VCaP (cell line): Measurements from ENCODE around the gene SUSD3.

Source experiments
- H3K27ac ChIP-seq: fragments of 450-650 bp; 2 replicates; pipeline ENCODE4 v1.5.1; 2017
- TF ChIP-seq, protein P1 (sequence below): fragments of 450-650 bp; conservative IDR thresholded peaks from 2 replicates; pipeline ENCODE4 v1.5.1; 2017; ENCODE audit warnings: mild to moderate bottlenecking, moderate library complexity

SUSD3 gene

GRCh38 chr9:93061260-93061751, 2.8 kb downstream of the SUSD3 start:
- TF ChIP-seq, protein P1, sequence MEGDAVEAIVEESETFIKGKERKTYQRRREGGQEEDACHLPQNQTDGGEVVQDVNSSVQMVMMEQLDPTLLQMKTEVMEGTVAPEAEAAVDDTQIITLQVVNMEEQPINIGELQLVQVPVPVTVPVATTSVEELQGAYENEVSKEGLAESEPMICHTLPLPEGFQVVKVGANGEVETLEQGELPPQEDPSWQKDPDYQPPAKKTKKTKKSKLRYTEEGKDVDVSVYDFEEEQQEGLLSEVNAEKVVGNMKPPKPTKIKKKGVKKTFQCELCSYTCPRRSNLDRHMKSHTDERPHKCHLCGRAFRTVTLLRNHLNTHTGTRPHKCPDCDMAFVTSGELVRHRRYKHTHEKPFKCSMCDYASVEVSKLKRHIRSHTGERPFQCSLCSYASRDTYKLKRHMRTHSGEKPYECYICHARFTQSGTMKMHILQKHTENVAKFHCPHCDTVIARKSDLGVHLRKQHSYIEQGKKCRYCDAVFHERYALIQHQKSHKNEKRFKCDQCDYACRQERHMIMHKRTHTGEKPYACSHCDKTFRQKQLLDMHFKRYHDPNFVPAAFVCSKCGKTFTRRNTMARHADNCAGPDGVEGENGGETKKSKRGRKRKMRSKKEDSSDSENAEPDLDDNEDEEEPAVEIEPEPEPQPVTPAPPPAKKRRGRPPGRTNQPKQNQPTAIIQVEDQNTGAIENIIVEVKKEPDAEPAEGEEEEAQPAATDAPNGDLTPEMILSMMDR: no peak
- H3K27ac ChIP-seq: no peak overlapping the region

- H3K27ac ChIP-seq: no peak overlapping the region
- TF ChIP-seq, protein P1: no peak
Measured at GRCh38 chr9:93061791-93062763, 3.6 kb downstream of the SUSD3 start.

GRCh38 chr9:93064392-93065134, 6.1 kb downstream of the SUSD3 start:
- TF ChIP-seq, protein P1: no peak
- no peak overlapping the region for H3K27ac ChIP-seq

DNA sequence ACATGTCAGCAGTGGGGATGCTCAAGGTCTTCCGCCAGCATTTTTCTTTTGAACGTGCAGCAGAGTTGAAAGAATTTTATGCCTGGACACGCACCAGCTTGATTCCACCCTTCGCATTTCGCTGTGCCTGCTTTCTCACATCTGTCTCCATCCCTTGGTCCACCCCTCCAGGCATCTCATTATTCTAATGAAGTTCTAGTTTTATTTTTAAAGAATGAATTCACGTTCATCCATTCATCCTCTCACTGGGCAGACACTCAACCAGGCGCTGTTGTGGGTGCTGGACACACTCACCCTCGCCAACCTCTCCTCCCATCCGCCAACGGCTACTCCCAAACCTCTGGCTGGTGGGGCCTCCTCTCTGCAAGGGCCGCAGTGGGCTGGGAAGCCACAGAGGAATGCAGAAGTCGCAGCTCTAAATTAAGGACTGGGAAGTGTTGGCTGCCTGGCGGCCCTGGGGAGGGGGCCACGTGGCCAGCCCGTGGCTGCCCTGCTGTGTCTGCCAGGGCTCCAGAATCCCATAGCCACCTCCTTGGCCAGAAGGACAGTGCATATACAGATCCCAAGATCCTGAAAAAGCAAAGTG, 6.7 kb downstream of the SUSD3 start:
- H3K27ac ChIP-seq: no peak overlapping the region
- TF ChIP-seq, protein P1: no peak

- H3K27ac ChIP-seq: no peak overlapping the region
- TF ChIP-seq, protein P1: no peak
Measured at GRCh38 chr9:93066978-93067603, 8.6 kb downstream of the SUSD3 start.

DNA sequence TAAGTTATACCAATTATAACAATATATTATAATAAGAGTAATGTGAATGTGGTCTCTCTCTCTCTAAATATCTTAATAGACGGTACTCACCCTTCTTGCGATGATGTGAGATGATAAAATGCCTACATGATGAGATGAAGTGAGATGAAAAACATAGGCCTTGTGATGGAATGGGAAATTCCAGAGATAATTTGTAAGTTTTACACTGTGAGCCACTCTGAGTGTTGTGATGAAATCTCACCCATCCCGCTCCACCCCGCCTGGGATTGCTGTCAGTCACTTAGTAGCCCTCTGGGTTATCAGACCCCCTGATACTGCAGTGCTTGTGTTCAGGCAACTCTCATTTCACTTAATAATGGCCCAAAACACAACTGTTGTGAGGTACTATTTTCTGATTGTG, 10.5 kb downstream of the SUSD3 start:
- TF ChIP-seq, protein P1: no peak
- no peak overlapping the region for H3K27ac ChIP-seq

GRCh38 chr9:93071464-93071863, 13.0 kb downstream of the SUSD3 start:
- H3K27ac ChIP-seq: no peak overlapping the region
- TF ChIP-seq, protein P1: no peak
